NCI-H128 (cell line): ENCODE data around the gene MAP10.

Experiments used
- DNase-seq: peaks from one replicate; lab custom pipeline; 2025; ENCODE audit not compliant: unreplicated experiment; lab: John Stamatoyannopoulos, UW

Gene MAP10

GRCh38 chr1:232797856-232798510 is 7.2 kb upstream of the MAP10 start:
- no peak for DNase-seq

- no peak for DNase-seq
Measured at GRCh38 chr1:232798920-232799319, 6.3 kb upstream of the MAP10 start.

- no peak for DNase-seq
Measured at GRCh38 chr1:232806186-232806510, 932 bp downstream of the MAP10 start.

- DNase-seq = no peak
Measured at GRCh38 chr1:232810856-232811255, 5.6 kb downstream of the MAP10 start.

GRCh38 chr1:232812560-232812959 is 7.3 kb downstream of the MAP10 start:
- no peak for DNase-seq

GRCh38 chr1:232813097-232813496 is 7.9 kb downstream of the MAP10 start:
- DNase-seq = no peak

- no peak for DNase-seq
Measured at GRCh38 chr1:232813760-232814159, 8.5 kb downstream of the MAP10 start.

- DNase-seq = no peak
Measured at GRCh38 chr1:232816324-232816723, 11.1 kb downstream of the MAP10 start.

GRCh38 chr1:232818040-232818439 is 12.8 kb downstream of the MAP10 start:
- DNase-seq = no peak

- no peak for DNase-seq
Measured at GRCh38 chr1:232820431-232820830, 15.2 kb downstream of the MAP10 start.

GRCh38 chr1:232822530-232822929 is 17.3 kb downstream of the MAP10 start:
- DNase-seq = no peak

GRCh38 chr1:232826318-232826717 is 21.1 kb downstream of the MAP10 start:
- no peak for DNase-seq

GRCh38 chr1:232830661-232831060 is 25.4 kb downstream of the MAP10 start:
- DNase-seq = no peak

- no peak for DNase-seq
Measured at GRCh38 chr1:232831895-232832294, 26.7 kb downstream of the MAP10 start.

- no peak for DNase-seq
Measured at GRCh38 chr1:232834066-232834465, 28.9 kb downstream of the MAP10 start.

GRCh38 chr1:232835166-232835565 is 29.9 kb downstream of the MAP10 start:
- DNase-seq = no peak

- DNase-seq = no peak
Measured at GRCh38 chr1:232837087-232837486, 31.9 kb downstream of the MAP10 start.

GRCh38 chr1:232841823-232842565 is 36.8 kb downstream of the MAP10 start:
- DNase-seq = no peak

- no peak for DNase-seq
Measured at GRCh38 chr1:232844791-232845190, 39.6 kb downstream of the MAP10 start.

- DNase-seq = no peak
Measured at GRCh38 chr1:232845406-232845955, 40.3 kb downstream of the MAP10 start.

- no peak for DNase-seq
Measured at GRCh38 chr1:232851532-232851931, 46.3 kb downstream of the MAP10 start.

- no peak for DNase-seq
Measured at GRCh38 chr1:232853994-232854797, 49.0 kb downstream of the MAP10 start.
